ENCODE measurements around the gene NSD1.
A peak's percentile ranks its signal among the peaks of the same experiment; 100 is the strongest.

The NSD1 gene

GRCh38 chr5:177098470-177099141, 35.0 kb upstream of the NSD1 start:
- no peak for DNase-seq

- DNase-seq = no peak
These were observed 34.0 kb upstream of the NSD1 start for GRCh38 chr5:177099422-177100093.

GRCh38 chr5:177100714-177101121, 32.9 kb upstream of the NSD1 start:
- DNase-seq = peak; percentile 63

GRCh38 chr5:177103523-177104253, 29.9 kb upstream of the NSD1 start:
- no peak for DNase-seq

- DNase-seq = no peak
These were observed 27.7 kb upstream of the NSD1 start for GRCh38 chr5:177105691-177106476.

- DNase-seq = no peak
These were observed 26.4 kb upstream of the NSD1 start for GRCh38 chr5:177107159-177107558.

GRCh38 chr5:177109810-177110209, 23.8 kb upstream of the NSD1 start:
- DNase-seq = no peak

- peak; percentile 54 for DNase-seq
These were observed 21.7 kb upstream of the NSD1 start for GRCh38 chr5:177111720-177112394.

GRCh38 chr5:177112589-177113220, 20.9 kb upstream of the NSD1 start:
- DNase-seq = no peak

GRCh38 chr5:177113566-177114424, 19.8 kb upstream of the NSD1 start:
- DNase-seq = peak; percentile 76

- peak; percentile 53 for DNase-seq
These were observed 16.8 kb upstream of the NSD1 start for GRCh38 chr5:177116631-177117373.

GRCh38 chr5:177117441-177118045, 16.0 kb upstream of the NSD1 start:
- DNase-seq = no peak

GRCh38 chr5:177122566-177122965, 11.0 kb upstream of the NSD1 start:
- no peak for DNase-seq

- no peak for DNase-seq
These were observed 9.6 kb upstream of the NSD1 start for GRCh38 chr5:177123789-177124485.

- DNase-seq = no peak
These were observed 9.0 kb upstream of the NSD1 start for GRCh38 chr5:177124486-177124991.

- DNase-seq = no peak
These were observed 6.8 kb upstream of the NSD1 start for GRCh38 chr5:177126771-177127170.

- peak; percentile 55 for DNase-seq
These were observed 5.0 kb upstream of the NSD1 start for GRCh38 chr5:177128551-177128981.

GRCh38 chr5:177130211-177131018, 3.2 kb upstream of the NSD1 start:
- DNase-seq = peak; percentile 53
